MM.1S (cell line): Measurements from ENCODE around the gene CLEC9A.

Experiments
- EZH2 ChIP-seq: fragments of 300-600 bp; sonication (generic); optimal IDR thresholded peaks from 2 replicates; pipeline ENCODE3; 2017; ENCODE audit warnings: low read depth, mild to moderate bottlenecking, antibody characterized with exemption, low read length, mixed read lengths
- EZH2phosphoT487 ChIP-seq: fragments of 300-600 bp; sonication (generic); IDR thresholded peaks from 2 replicates; pipeline ENCODE4 v1.6.1; 2018; ENCODE audit warnings: antibody characterized with exemption, low read length
- TF ChIP-seq, protein P1 (sequence below): fragments of 300-600 bp; sonication (generic); IDR thresholded peaks from 2 replicates; pipeline ENCODE4 v1.5.1; 2016; ENCODE audit warnings: antibody characterized with exemption, low read length, mixed read lengths

DNA sequence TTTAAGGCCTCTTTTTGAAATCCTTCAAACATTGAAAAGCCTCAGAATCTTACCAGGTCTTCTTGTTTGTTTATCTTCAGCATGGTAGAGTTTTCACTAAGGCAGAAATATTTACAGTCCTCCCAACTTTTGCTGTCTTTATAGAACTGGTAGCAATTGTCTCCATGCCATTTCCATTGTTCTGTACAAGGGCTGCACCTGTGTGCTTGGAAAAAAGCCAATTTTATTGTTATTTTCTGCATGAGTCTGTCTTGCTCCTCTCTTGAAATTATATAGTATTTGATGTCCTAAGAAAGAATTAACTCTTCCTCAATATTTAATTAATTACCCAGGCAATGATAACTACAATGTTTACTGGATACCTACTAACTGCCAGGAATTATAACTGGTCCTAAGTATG, 45.0 kb downstream of the CLEC9A start:
- TF ChIP-seq, protein P1, sequence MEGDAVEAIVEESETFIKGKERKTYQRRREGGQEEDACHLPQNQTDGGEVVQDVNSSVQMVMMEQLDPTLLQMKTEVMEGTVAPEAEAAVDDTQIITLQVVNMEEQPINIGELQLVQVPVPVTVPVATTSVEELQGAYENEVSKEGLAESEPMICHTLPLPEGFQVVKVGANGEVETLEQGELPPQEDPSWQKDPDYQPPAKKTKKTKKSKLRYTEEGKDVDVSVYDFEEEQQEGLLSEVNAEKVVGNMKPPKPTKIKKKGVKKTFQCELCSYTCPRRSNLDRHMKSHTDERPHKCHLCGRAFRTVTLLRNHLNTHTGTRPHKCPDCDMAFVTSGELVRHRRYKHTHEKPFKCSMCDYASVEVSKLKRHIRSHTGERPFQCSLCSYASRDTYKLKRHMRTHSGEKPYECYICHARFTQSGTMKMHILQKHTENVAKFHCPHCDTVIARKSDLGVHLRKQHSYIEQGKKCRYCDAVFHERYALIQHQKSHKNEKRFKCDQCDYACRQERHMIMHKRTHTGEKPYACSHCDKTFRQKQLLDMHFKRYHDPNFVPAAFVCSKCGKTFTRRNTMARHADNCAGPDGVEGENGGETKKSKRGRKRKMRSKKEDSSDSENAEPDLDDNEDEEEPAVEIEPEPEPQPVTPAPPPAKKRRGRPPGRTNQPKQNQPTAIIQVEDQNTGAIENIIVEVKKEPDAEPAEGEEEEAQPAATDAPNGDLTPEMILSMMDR: no peak
- TF ChIP-seq EZH2 (no peak), EZH2phosphoT487 (no peak)
